GM18861 (cell line): ENCODE measurements around the gene DNLZ.

Experiments
- ATAC-seq: cut with Tn5 transposase; IDR thresholded peaks from one replicate; pipeline ENCODE4 v1.9.1; 2021; ENCODE audit not compliant: unreplicated experiment

DNLZ gene

DNA sequence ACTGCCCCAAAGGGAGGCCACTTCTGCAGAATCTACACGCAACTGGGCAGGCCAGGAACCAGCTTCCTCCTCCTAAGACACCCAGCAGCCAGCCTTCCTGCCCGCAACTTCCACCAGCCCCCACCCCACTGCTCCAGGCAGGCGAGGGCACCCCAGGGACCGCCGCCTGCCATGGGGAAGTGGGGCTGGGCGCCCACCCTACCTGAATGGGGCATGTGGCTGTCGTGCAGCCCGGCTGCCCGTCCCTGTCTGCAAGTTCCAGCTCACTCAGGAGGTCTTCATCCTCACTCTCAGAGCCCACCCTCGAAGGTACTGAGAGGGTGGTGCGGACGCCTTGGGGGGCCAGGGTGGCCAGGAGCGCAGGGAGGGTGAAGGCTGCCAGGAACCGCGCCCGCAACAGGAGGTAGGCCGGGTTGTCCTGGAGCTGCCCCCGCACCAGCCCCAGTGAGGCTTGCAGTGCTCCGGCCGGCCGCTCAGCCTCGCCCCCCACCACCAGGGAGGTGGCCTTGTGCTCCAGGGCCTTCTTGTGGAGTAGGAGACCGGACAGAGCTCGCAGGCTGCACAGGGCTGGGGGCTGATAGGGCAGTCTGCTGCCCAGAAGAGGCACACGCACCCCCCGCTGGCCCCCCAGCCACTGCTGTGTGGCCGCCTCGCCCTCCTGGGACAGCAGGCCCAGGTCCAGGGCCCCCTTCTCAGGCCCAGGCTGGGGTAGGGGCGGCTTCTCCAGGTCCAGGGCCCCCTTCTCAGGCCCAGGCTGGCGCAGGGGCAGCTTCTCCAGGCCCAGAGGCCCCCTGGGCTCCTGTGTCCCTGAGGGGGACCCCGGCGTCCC is 14.0 kb upstream of the DNLZ start:
- no peak for ATAC-seq

GRCh38 chr9:136376457-136376856 is 12.9 kb upstream of the DNLZ start:
- ATAC-seq = no peak

GRCh38 chr9:136375096-136375495 is 11.6 kb upstream of the DNLZ start:
- ATAC-seq = no peak

DNA sequence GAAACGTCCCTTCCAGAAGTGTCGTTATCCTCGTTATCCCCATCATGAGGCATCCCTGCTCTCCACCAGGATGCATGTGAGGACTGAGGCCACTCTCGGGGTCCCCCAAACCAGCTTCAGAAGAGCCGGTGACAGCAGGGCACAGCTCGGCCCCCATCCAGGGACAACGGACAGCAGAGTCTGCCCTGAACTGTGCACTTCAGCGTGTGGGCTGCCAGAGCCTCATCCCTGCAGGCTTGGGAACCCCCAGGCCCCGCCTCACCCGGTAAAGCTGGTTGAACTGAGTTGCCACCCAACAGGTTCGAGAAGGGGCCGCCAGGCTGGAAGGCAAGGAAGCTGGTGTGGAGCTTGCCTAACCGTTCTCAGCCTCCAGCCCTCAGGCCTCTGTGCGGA is 10.6 kb upstream of the DNLZ start:
- no peak for ATAC-seq

DNA sequence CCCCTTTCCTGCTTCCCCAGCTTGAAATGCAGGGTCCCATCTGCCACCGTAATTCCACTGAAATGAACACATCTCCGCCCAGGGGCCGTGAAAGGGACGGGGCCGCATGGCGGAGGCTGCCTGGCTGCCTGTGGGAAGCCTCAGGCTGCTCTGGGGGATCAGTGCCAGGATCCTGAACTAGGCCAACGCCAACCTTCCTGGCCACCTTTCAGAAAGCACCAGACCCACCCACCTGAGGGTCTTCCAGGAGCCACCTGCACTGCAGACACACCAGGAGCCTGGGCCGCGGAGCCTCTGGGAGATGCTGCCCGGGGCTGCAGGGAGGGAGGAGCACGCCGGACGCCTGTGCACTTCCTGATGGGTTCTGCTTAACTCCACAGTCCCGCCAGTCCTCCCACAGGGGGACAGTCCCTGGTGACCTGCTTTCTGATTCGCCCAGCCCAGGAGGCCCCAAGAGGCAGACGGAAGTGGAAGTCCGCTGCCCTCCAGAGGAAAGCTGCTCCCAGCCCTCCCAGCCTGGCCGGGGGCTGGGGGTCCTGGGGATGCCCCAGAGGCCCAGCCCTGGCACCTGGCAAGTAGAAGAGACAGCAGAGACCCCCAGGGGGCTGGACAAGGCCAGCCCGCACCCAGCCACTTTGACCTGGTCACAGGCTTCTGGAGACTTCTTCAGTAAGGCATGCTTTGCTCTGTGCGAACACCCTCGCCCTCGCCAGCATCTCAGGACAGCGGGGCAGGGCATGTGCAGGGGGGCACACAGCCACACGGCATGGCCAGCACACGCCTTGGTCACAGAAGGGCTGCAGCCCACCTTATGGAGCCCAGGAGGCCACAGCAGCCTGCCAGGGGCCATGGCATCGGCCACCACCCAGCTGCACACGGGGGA is 10.0 kb upstream of the DNLZ start, which contains the start of gene CARD9:
CARD9 (minus strand) TSS at position 370 of the 883 bp plus-strand sequence. CDS start 1,591 bp downstream, outside the sequence.
- ATAC-seq = no peak

GRCh38 chr9:136372561-136373299 is 9.2 kb upstream of the DNLZ start:
- ATAC-seq = no peak

GRCh38 chr9:136372006-136372405 is 8.5 kb upstream of the DNLZ start:
- ATAC-seq = no peak

GRCh38 chr9:136371533-136371880 is 8.0 kb upstream of the DNLZ start:
- ATAC-seq = no peak

- ATAC-seq = no peak
Measured at GRCh38 chr9:136370687-136371532, 7.4 kb upstream of the DNLZ start.

DNA sequence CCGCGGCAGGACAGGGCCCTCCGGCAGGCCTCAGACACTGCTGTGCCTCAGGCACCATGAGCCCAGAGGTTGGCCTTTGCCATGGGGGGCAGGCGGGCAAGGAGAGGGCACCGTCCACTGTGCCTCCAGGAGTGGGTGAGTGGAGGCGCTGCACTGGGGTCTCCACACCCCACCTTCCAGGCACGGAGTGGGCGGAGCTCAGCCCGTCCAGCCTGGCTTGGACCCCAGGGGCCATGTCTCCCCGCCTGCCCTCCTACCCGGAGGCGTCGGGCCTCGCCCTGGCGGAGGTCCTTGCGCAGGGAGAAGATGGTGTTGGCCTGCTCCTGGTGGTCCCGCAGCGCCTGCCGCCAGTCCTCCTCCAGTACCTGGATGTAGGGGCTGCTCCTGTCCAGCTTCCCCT is 6.5 kb upstream of the DNLZ start:
- no peak for ATAC-seq

DNA sequence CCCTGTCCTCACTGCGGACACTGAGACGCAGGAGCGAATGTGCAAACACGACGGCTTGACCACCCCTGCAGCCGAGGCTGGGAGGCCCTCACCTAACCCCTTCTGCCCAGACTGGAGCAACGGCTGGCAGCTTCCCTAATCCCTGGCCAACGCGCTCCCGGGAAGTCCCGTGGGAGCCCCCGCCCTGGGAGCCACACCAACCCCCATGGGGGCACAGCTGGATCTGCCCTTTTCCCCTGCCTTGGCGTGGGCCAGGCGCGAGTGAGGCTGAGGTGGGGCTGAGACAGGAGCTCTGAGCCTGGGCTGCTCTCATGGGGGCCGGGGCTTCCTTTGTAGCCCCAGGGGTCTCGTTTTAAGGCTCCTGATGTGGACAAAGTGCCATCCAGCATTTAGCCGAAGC is 4.6 kb upstream of the DNLZ start:
- ATAC-seq = no peak

GRCh38 chr9:136367296-136368145 is 4.0 kb upstream of the DNLZ start:
- no peak for ATAC-seq

DNA sequence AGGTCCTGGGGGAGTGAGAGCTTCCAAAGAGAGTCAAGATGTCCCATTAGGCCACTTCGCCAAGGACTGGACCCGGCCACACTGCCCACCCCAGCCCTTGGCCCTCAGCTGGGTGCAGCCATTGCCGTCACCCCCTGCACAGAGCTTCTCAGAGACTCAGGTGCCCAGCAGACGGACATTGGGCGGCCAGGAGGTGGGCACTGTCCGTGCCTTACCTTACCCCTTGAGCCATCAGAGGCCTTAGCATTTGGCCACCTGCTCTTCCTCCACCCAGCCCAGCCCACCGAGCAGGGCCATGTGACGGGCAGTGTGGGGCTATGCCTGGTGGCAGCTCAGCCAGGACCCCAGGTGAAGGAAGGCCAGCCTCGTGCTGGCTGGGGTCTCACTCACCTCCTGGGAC is 3.3 kb upstream of the DNLZ start:
- ATAC-seq = no peak

DNA sequence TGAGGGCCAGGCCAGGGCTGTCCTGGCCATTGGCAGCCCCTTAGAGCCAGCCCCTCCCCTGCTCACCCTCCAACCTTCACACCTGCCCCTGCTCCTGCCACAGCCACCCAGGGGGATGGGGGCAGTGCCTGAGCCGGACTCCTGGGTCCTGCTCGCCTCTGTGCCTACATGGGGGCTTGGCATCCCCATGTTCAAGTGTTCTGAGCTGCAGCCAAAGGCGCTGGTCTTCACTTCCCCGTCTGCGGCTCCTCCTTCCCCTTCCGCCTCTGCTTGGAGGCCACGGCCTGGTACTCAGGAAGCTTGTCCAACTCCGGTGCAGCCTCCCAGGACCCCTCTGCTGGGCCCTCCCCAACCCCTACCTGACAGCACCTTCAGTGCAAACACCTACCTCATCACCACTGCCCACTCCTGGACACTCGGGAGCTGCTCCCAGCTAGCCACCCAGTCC is 2.3 kb upstream of the DNLZ start:
- no peak for ATAC-seq

GRCh38 chr9:136364942-136365774 is 1.6 kb upstream of the DNLZ start:
- no peak for ATAC-seq

- ATAC-seq = no peak
Measured at GRCh38 chr9:136363949-136364748, 605 bp upstream of the DNLZ start.

GRCh38 chr9:136362450-136362784 is 1.1 kb downstream of the DNLZ start:
- no peak for ATAC-seq
